A549 (cell line): ENCODE measurements around the gene ARL11. TPM values are rescaled to one million over a fixed set of nuclear protein-coding genes. Genes with fewer than 3 reads are reported as not detected.
A peak's percentile ranks its signal among the peaks of the same experiment; 100 is the strongest.

ENCODE experiments used
- ATAC-seq, 2 experiments: fragments of 200-7000 bp in 1 of 2; fragments of >200 bp in 1 of 2; cut with Nextera tagmentation in 1 of 2; cut with Tn5 transposase in 1 of 2; 3 replicates each; pipeline versions ENCODE4 v1.8.0 to v1.9.1; 2018 to 2020; ENCODE audit warnings: mild to moderate bottlenecking in 1 of 2, moderate library complexity in 1 of 2
- CTCF ChIA-PET: fragments of 300-600 bp; sonication (Branson Sonifier 250); formaldehyde crosslinking; extraction: SDS; loops from one replicate; lab custom pipeline; 2021; ENCODE audit warnings: antibody characterized with exemption, inconsistent platforms; lab: Yijun Ruan, JAX
- POLR2A ChIA-PET: fragments of 350-600 bp; formaldehyde crosslinking; extraction: SDS; loops from one replicate; lab custom pipeline; 2021; ENCODE audit warnings: antibody characterized with exemption, inconsistent platforms; lab: Yijun Ruan, JAX
- DNase-seq, 2 experiments: peaks; one replicate each; pipeline versions ENCODE4 v3.0.0 to v3.0.0-alpha.2; 2011 to 2016; ENCODE audit warnings: low read depth in 1 of 2, low spot score in 1 of 2
- FAIRE-seq: peaks from 2 replicates; lab custom pipeline; 2011; peaks lifted over from hg19 to GRCh38; lab: Jason Lieb, UNC
- H3K27ac ChIP-seq, 2 experiments: fragments of >200 bp; sonication (Bioruptor Twin); formaldehyde crosslinking; 3 replicates each; pipeline ENCODE4 v1.5.1; 2016 to 2017
- H3K4me1 ChIP-seq: fragments of >200 bp; sonication (Bioruptor Twin); formaldehyde crosslinking; 3 replicates; pipeline ENCODE4 v1.6.1; 2016
- H3K4me2 ChIP-seq: fragments of >200 bp; sonication (Bioruptor Twin); formaldehyde crosslinking; 3 replicates; pipeline ENCODE4 v1.6.1; 2016
- H3K4me3 ChIP-seq: fragments of >200 bp; sonication (Bioruptor Twin); formaldehyde crosslinking; 3 replicates; pipeline ENCODE4 v1.5.1; 2016
- H3K9me3 ChIP-seq: fragments of >200 bp; sonication (Bioruptor Twin); formaldehyde crosslinking; 3 replicates; pipeline ENCODE4 v1.6.1; 2016
- BHLHE40 ChIP-seq: IDR thresholded peaks from 2 replicates; pipeline ENCODE4 v1.6.1; 2012; ENCODE audit warnings: low read depth, low read length, inconsistent platforms
- CEBPB ChIP-seq, 2 experiments: fragments of >200 bp in 1 of 2; sonication (Bioruptor Twin) in 1 of 2; formaldehyde crosslinking in 1 of 2; IDR thresholded peaks; 2 replicates each; pipeline ENCODE4 v1.6.1; 2012 to 2016
- CHD2 ChIP-seq: fragments of 150-350 bp; IDR thresholded peaks from 2 replicates; pipeline ENCODE4 v1.6.1; 2014; ENCODE audit warnings: low read length; ENCODE audit not compliant: partially characterized antibody
- EHF ChIP-seq: fragments of 250-450 bp; sonication (Bioruptor Pico); IDR thresholded peaks from 2 replicates; pipeline ENCODE4 v1.5.0; 2020; ENCODE audit warnings: mild to moderate bottlenecking
- EHMT2 ChIP-seq: fragments of 200-600 bp; sonication (generic); IDR thresholded peaks from 2 replicates; pipeline ENCODE4 v1.6.1; 2016; ENCODE audit warnings: antibody characterized with exemption, low read depth, mild to moderate bottlenecking, moderate library complexity
- FOXS1 ChIP-seq: fragments of 250-450 bp; sonication (Bioruptor Pico); IDR thresholded peaks from 2 replicates; pipeline ENCODE4 v1.5.0; 2020; ENCODE audit warnings: mild to moderate bottlenecking, moderate library complexity
- GATA3 ChIP-seq: IDR thresholded peaks from 2 replicates; pipeline ENCODE4 v1.6.1; 2012; ENCODE audit warnings: borderline replicate concordance
- HEYL ChIP-seq: fragments of 250-450 bp; sonication (Bioruptor Pico); IDR thresholded peaks from 2 replicates; pipeline ENCODE4 v1.8.0; 2021; ENCODE audit warnings: mild to moderate bottlenecking, moderate library complexity
- HOXB13 ChIP-seq: fragments of 250-450 bp; sonication (Bioruptor Pico); IDR thresholded peaks from 2 replicates; pipeline ENCODE4 v1.5.0; 2020; ENCODE audit warnings: low read depth, mild to moderate bottlenecking, moderate library complexity
- KDM1A ChIP-seq: fragments of 200-600 bp; sonication (generic); IDR thresholded peaks from 2 replicates; pipeline ENCODE4 v1.6.1; 2016; ENCODE audit warnings: low read depth, mild to moderate bottlenecking
- NR3C1 ChIP-seq: fragments of >200 bp; sonication (Bioruptor Twin); formaldehyde crosslinking; IDR thresholded peaks from 3 replicates; pipeline ENCODE4 v1.6.1; 2017
- RFX5 ChIP-seq: fragments of 450-650 bp; IDR thresholded peaks from 2 replicates; pipeline ENCODE4 v1.7.1; 2014; ENCODE audit warnings: antibody characterized with exemption, mild to moderate bottlenecking, moderate library complexity
- SREBF2 ChIP-seq: fragments of 450-650 bp; IDR thresholded peaks from 2 replicates; pipeline ENCODE4 v1.6.1; 2014; ENCODE audit warnings: mild to moderate bottlenecking, moderate library complexity
- TFCP2L1 ChIP-seq: fragments of 250-450 bp; sonication (Bioruptor Pico); IDR thresholded peaks from 2 replicates; pipeline ENCODE4 v1.5.0; 2021; ENCODE audit warnings: mild to moderate bottlenecking
- ZC3H11A ChIP-seq: fragments of 450-650 bp; IDR thresholded peaks from 2 replicates; pipeline ENCODE4 v1.6.1; 2014; ENCODE audit warnings: antibody characterized with exemption, mild to moderate bottlenecking
- WGBS: methylation state at CpG from one replicate; pipeline ENCODE4 v1.1.6; 2017; ENCODE audit errors: missing lambda C conversion rate; 5-methylcytosine and 5-hydroxymethylcytosine counted together
- polyA plus RNA-seq, 4 experiments: library from polyadenylated mRNA; depleted of rRNA in 3 of 4; stranded (reverse); fragments of >200 nt; fragmentation: RNase III in 1 of 4; extraction: RNeasy Plus Mini Kit Qiagen cat#74134 plus additional on column Dnase treatment in 1 of 4; gene quantifications; 2 replicates in 3 of 4; 3 replicates in 1 of 4; pipeline ENCODE4 v1.2.3, GENCODE V29; 2011 to 2017
- TF ChIP-seq, protein P1 (sequence below): fragments of 150-350 bp; IDR thresholded peaks from 2 replicates; pipeline ENCODE4 v1.6.1; 2014; ENCODE audit warnings: low read depth, mild to moderate bottlenecking, low read length
- TF ChIP-seq, protein P2 (sequence below): fragments of >200 bp; sonication (Bioruptor Twin); formaldehyde crosslinking; IDR thresholded peaks from 3 replicates; pipeline ENCODE4 v1.6.1; 2016
- TF ChIP-seq, protein P3 (sequence below): IDR thresholded peaks from 2 replicates; pipeline ENCODE4 v1.6.1; 2012
- TF ChIP-seq, protein P4 (sequence below): fragments of >200 bp; sonication (Bioruptor Twin); formaldehyde crosslinking; IDR thresholded peaks from 3 replicates; pipeline ENCODE4 v1.5.1; 2016
- TF ChIP-seq, protein P5 (sequence below): fragments of 250-450 bp; sonication (Bioruptor Pico); IDR thresholded peaks from 2 replicates; pipeline ENCODE4 v1.5.0; 2021; ENCODE audit warnings: mild to moderate bottlenecking, moderate library complexity, borderline replicate concordance
- TF ChIP-seq, protein P6 (sequence below): fragments of 200-600 bp; sonication (generic); IDR thresholded peaks from 2 replicates; pipeline ENCODE4 v1.6.1; 2016; ENCODE audit warnings: antibody characterized with exemption, mild to moderate bottlenecking, moderate library complexity

ARL11 gene
- polyA plus RNA-seq, 2 of the 4 experiments (the other 2 are of a cell fraction) = not detected

DNA sequence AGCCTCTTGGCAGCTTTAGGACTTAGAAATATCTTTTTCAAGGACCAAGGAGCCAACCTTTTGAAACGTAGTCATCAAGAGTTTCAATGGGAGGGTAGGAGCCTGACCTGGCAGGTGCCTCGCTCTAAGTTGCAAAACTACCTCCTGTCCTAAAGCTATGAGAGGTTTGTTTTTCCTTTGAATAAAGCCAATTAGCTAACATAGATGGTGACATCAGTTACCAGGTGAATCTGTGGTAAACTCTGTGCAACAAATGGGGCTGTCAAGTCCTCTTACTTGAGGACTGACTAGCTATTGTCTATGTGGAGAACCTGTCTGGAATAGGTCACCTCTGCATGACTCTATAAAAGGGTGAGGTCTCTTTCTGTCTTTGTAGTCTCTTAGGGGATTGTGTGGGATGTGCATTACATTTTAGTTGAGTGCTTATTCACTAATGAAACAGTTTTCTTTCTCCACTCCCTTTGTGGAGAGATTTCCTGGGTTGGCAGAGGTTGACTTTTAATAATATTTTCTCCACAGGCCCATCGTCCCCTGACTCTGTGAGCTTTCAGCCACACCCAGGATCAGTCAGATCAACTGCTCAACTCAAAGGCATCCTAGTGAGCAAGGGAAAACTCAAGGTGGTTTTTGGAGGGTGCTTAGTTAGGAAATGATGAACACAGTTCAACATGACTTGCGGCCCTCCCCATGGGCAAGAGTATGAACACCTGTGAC lies 9.9 kb downstream of the ARL11 start:
- no peaks in the 10 kb centered on the region for H3K9me3 ChIP-seq
- no peak overlapping the region for H3K4me2 ChIP-seq
- no peak overlapping the region for H3K27ac ChIP-seq
- WGBS = 72% methylated on average over 4 of the region's 4 CpGs
- TF ChIP-seq TFCP2L1 (CRISPR knock-in tag) = no peak
- TF ChIP-seq CHD2 = no peak
- TF ChIP-seq, protein P1, sequence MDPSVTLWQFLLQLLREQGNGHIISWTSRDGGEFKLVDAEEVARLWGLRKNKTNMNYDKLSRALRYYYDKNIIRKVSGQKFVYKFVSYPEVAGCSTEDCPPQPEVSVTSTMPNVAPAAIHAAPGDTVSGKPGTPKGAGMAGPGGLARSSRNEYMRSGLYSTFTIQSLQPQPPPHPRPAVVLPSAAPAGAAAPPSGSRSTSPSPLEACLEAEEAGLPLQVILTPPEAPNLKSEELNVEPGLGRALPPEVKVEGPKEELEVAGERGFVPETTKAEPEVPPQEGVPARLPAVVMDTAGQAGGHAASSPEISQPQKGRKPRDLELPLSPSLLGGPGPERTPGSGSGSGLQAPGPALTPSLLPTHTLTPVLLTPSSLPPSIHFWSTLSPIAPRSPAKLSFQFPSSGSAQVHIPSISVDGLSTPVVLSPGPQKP = no peak
- TF ChIP-seq KDM1A = no peak
- TF ChIP-seq GATA3 = no peak
- TF ChIP-seq EHF (CRISPR knock-in tag) = no peak
- TF ChIP-seq BHLHE40 = no peak
- no peak for TF ChIP-seq RFX5
- TF ChIP-seq, protein P2, sequence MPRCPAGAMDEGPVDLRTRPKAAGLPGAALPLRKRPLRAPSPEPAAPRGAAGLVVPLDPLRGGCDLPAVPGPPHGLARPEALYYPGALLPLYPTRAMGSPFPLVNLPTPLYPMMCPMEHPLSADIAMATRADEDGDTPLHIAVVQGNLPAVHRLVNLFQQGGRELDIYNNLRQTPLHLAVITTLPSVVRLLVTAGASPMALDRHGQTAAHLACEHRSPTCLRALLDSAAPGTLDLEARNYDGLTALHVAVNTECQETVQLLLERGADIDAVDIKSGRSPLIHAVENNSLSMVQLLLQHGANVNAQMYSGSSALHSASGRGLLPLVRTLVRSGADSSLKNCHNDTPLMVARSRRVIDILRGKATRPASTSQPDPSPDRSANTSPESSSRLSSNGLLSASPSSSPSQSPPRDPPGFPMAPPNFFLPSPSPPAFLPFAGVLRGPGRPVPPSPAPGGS = no peak
- no peak for TF ChIP-seq HOXB13 (CRISPR knock-in tag)
- TF ChIP-seq, protein P3, sequence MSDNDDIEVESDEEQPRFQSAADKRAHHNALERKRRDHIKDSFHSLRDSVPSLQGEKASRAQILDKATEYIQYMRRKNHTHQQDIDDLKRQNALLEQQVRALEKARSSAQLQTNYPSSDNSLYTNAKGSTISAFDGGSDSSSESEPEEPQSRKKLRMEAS = no peak
- no peak for TF ChIP-seq CEBPB (IDR thresholded peaks at IDR 0.05)
- TF ChIP-seq, protein P4, sequence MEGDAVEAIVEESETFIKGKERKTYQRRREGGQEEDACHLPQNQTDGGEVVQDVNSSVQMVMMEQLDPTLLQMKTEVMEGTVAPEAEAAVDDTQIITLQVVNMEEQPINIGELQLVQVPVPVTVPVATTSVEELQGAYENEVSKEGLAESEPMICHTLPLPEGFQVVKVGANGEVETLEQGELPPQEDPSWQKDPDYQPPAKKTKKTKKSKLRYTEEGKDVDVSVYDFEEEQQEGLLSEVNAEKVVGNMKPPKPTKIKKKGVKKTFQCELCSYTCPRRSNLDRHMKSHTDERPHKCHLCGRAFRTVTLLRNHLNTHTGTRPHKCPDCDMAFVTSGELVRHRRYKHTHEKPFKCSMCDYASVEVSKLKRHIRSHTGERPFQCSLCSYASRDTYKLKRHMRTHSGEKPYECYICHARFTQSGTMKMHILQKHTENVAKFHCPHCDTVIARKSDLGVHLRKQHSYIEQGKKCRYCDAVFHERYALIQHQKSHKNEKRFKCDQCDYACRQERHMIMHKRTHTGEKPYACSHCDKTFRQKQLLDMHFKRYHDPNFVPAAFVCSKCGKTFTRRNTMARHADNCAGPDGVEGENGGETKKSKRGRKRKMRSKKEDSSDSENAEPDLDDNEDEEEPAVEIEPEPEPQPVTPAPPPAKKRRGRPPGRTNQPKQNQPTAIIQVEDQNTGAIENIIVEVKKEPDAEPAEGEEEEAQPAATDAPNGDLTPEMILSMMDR = no peak
- TF ChIP-seq EHMT2 = no peak
- TF ChIP-seq FOXS1 = no peak
- no peaks in the 10 kb centered on the region for H3K4me1 ChIP-seq
- ChIA-PET POLR2A (no interaction called here), CTCF (no interaction called here)
- no peak overlapping the region for H3K4me3 ChIP-seq
- DNase-seq (no peak), ATAC-seq (no peak), FAIRE-seq (no peak)

DNA sequence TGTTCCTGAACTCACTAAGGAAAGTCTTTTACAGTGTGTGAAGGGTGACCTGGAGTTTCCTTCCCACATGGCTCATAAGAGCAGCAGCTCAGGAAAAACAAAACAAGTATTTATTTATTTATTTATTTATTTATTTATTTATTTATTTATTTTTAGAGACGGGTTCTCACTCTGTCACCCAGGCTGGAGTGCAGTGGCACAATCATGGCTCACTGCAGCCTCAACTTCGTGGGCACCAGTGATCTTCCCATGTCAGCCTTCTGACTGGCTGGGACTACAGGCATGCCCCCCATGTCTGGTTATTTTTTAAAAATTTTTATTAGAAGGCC lies 10.4 kb downstream of the ARL11 start:
- CTCF ChIA-PET = no interaction called here
- H3K4me3 ChIP-seq = no peak overlapping the region
- DNase-seq (no peak), ATAC-seq (no peak), FAIRE-seq (no peak)
- H3K9me3 ChIP-seq = no peaks in the 10 kb centered on the region
- H3K27ac ChIP-seq = no peak overlapping the region
- H3K4me2 ChIP-seq = no peak overlapping the region
- TF ChIP-seq NR3C1 (no peak), HEYL (CRISPR knock-in tag) (no peak), KDM1A (no peak), ZC3H11A (peak; percentile 42), SREBF2 (no peak)
- TF ChIP-seq, protein P5, sequence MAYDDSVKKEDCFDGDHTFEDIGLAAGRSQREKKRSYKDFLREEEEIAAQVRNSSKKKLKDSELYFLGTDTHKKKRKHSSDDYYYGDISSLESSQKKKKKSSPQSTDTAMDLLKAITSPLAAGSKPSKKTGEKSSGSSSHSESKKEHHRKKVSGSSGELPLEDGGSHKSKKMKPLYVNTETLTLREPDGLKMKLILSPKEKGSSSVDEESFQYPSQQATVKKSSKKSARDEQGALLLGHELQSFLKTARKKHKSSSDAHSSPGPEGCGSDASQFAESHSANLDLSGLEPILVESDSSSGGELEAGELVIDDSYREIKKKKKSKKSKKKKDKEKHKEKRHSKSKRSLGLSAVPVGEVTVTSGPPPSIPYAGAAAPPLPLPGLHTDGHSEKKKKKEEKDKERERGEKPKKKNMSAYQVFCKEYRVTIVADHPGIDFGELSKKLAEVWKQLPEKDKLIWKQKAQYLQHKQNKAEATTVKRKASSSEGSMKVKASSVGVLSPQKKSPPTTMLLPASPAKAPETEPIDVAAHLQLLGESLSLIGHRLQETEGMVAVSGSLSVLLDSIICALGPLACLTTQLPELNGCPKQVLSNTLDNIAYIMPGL (CRISPR knock-in tag) = no peak
- TF ChIP-seq, protein P6, sequence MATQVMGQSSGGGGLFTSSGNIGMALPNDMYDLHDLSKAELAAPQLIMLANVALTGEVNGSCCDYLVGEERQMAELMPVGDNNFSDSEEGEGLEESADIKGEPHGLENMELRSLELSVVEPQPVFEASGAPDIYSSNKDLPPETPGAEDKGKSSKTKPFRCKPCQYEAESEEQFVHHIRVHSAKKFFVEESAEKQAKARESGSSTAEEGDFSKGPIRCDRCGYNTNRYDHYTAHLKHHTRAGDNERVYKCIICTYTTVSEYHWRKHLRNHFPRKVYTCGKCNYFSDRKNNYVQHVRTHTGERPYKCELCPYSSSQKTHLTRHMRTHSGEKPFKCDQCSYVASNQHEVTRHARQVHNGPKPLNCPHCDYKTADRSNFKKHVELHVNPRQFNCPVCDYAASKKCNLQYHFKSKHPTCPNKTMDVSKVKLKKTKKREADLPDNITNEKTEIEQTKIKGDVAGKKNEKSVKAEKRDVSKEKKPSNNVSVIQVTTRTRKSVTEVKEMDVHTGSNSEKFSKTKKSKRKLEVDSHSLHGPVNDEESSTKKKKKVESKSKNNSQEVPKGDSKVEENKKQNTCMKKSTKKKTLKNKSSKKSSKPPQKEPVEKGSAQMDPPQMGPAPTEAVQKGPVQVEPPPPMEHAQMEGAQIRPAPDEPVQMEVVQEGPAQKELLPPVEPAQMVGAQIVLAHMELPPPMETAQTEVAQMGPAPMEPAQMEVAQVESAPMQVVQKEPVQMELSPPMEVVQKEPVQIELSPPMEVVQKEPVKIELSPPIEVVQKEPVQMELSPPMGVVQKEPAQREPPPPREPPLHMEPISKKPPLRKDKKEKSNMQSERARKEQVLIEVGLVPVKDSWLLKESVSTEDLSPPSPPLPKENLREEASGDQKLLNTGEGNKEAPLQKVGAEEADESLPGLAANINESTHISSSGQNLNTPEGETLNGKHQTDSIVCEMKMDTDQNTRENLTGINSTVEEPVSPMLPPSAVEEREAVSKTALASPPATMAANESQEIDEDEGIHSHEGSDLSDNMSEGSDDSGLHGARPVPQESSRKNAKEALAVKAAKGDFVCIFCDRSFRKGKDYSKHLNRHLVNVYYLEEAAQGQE = no peak
- 45% methylated on average over 2 of the region's 2 CpGs for WGBS
- POLR2A ChIA-PET = no interaction called here
- H3K4me1 ChIP-seq = no peaks in the 10 kb centered on the region
